Measurements from ENCODE around the gene U2AF1L4.
"Not testable (repeated sequence)": the region's sequence is repeated elsewhere in the genome, so short reads cannot be mapped to it uniquely, and the experiment has no call there.

DNA sequence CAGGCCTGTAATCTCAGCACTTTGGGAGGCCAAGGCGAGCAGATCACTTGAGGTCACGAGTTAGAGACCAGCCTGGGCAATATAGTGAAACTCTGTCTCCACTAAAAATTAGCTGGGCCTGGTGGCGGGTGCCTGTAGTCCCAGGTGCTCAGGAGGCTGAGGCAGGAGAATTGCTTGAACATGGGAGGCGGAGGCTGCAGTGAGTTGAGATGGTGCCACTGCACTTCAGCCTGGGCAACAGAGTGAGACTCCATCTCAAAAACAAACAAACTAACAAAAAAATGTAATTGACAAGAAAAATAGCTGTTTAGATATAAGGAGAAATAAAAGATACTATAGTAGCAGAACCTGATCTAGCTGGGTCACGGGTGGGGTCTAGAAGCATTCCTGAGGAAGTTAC, 27.1 kb upstream of the U2AF1L4 start:
- not testable (repeated sequence) for TF ChIP-seq POLR2A (IDR thresholded peaks at IDR 0.05; ENCODE audit: extremely low read depth, insufficient read length); MYC (IDR thresholded peaks at IDR 0.05; ENCODE audit: low read depth, low read length)
- TF ChIP-seq, protein P1, sequence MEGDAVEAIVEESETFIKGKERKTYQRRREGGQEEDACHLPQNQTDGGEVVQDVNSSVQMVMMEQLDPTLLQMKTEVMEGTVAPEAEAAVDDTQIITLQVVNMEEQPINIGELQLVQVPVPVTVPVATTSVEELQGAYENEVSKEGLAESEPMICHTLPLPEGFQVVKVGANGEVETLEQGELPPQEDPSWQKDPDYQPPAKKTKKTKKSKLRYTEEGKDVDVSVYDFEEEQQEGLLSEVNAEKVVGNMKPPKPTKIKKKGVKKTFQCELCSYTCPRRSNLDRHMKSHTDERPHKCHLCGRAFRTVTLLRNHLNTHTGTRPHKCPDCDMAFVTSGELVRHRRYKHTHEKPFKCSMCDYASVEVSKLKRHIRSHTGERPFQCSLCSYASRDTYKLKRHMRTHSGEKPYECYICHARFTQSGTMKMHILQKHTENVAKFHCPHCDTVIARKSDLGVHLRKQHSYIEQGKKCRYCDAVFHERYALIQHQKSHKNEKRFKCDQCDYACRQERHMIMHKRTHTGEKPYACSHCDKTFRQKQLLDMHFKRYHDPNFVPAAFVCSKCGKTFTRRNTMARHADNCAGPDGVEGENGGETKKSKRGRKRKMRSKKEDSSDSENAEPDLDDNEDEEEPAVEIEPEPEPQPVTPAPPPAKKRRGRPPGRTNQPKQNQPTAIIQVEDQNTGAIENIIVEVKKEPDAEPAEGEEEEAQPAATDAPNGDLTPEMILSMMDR (IDR thresholded peaks at IDR 0.05; ENCODE audit: low read depth, low read length), result not testable (repeated sequence)
- TF ChIP-seq, protein P2, sequence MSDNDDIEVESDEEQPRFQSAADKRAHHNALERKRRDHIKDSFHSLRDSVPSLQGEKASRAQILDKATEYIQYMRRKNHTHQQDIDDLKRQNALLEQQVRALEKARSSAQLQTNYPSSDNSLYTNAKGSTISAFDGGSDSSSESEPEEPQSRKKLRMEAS (IDR thresholded peaks at IDR 0.05; ENCODE audit: low read depth, low read length), result not testable (repeated sequence)

Measured in NB4 (cell line).